HepG2 (cell line): ENCODE results near the gene CCT3. TPM values are rescaled to one million over a fixed set of nuclear protein-coding genes. Genes with fewer than 3 reads are reported as not detected.

Experiments
- CREB1 ChIP-seq, 2 experiments: fragments of 450-650 bp in 1 of 2; IDR thresholded peaks; 2 replicates each; pipeline ENCODE4 v1.6.1; 2016 to 2017; ENCODE audit warnings: control low read depth in 1 of 2, mild to moderate bottlenecking in 1 of 2, missing compliant biosample characterization in 1 of 2, missing genetic modification characterization in 1 of 2
- DNMT3B ChIP-seq: conservative IDR thresholded peaks from 2 replicates; pipeline ENCODE4 v1.6.1; 2016; ENCODE audit warnings: missing biosample characterization, control low read depth
- EP300 ChIP-seq, 3 experiments: sonication (generic) in 1 of 3; formaldehyde crosslinking in 1 of 3; IDR thresholded peaks; 2 replicates each; pipeline versions ENCODE4 v1.5.1 to v1.6.1; 2011 to 2020; ENCODE audit warnings: low read depth in 2 of 3, low read length in 2 of 3, borderline replicate concordance in 1 of 3, improper control_type of control experiment in 1 of 3, mild to moderate bottlenecking in 1 of 3, missing genetic modification reagents in 1 of 3, moderate library complexity in 1 of 3
- HDAC1 ChIP-seq: sonication (generic); formaldehyde crosslinking; IDR thresholded peaks from 2 replicates; pipeline ENCODE4 v1.5.1; 2020; ENCODE audit warnings: mild to moderate bottlenecking, missing genetic modification reagents
- NFYC ChIP-seq: IDR thresholded peaks from 2 replicates; pipeline ENCODE4 v1.6.1; 2016; ENCODE audit warnings: missing genetic modification reagents, missing compliant biosample characterization
- PRDM10 ChIP-seq: sonication (generic); formaldehyde crosslinking; IDR thresholded peaks from 2 replicates; pipeline ENCODE4 v1.4.0; 2020; ENCODE audit warnings: low read depth, missing genetic modification reagents
- RCOR2 ChIP-seq: IDR thresholded peaks from 2 replicates; pipeline ENCODE4 v1.6.1; 2016; ENCODE audit warnings: missing biosample characterization, missing genetic modification reagents
- YEATS4 ChIP-seq: sonication (generic); formaldehyde crosslinking; IDR thresholded peaks from 2 replicates; pipeline ENCODE4 v1.4.0; 2020; ENCODE audit warnings: missing genetic modification reagents, borderline replicate concordance
- ZKSCAN8 ChIP-seq: IDR thresholded peaks from 2 replicates; pipeline ENCODE4 v1.6.1; 2016; ENCODE audit warnings: borderline replicate concordance, missing genetic modification reagents, missing compliant biosample characterization
- ZMYM2 ChIP-seq: sonication (generic); formaldehyde crosslinking; IDR thresholded peaks from 2 replicates; pipeline ENCODE4 v1.8.0; 2022; ENCODE audit warnings: mild to moderate bottlenecking, missing genetic modification reagents
- ZNF432 ChIP-seq: sonication (generic); formaldehyde crosslinking; IDR thresholded peaks from 2 replicates; pipeline ENCODE4 v1.5.0; 2020; ENCODE audit warnings: missing genetic modification reagents, mild to moderate bottlenecking, borderline replicate concordance
- ZNF792 ChIP-seq: IDR thresholded peaks from 2 replicates; pipeline ENCODE4 v1.6.1; 2016
- ZSCAN25 ChIP-seq: sonication (generic); formaldehyde crosslinking; IDR thresholded peaks from 2 replicates; pipeline ENCODE4 v1.8.0; 2022; ENCODE audit warnings: mild to moderate bottlenecking, missing genetic modification reagents
- polyA plus RNA-seq, 8 experiments: library from polyadenylated mRNA; depleted of rRNA in 3 of 8; stranded (reverse) in 7 of 8; unstranded in 1 of 8; fragments of >200 nt; fragmentation: Illumina TruSeq in 4 of 8; extraction: Trizol in 4 of 8; gene quantifications; 2 replicates each; pipeline versions ENCODE4 v1.2.1 to v1.2.3, GENCODE V29; 2011 to 2016; ENCODE audit warnings: low read depth in 4 of 8, missing spikeins in 1 of 8, mixed read lengths in 1 of 8; ENCODE audit not compliant: insufficient read depth in 1 of 8
- total RNA-seq, 5 experiments: library from RNA; depleted of rRNA; stranded (reverse); fragments of >200 nt; fragmentation: Illumina TruSeq; extraction: Trizol; gene quantifications; 2 replicates each; pipeline ENCODE4 v1.2.3, GENCODE V29; 2016; ENCODE audit warnings: low read depth in 1 of 5
- TF ChIP-seq, protein P1 (sequence below): IDR thresholded peaks from 2 replicates; pipeline ENCODE4 v1.6.1; 2012; ENCODE audit warnings: low read length, improper control_type of control experiment
- TF ChIP-seq, protein P2 (sequence below): sonication (generic); formaldehyde crosslinking; IDR thresholded peaks from 2 replicates; pipeline ENCODE4 v1.8.1; 2023; ENCODE audit warnings: mild to moderate bottlenecking, missing genetic modification reagents
- TF ChIP-seq, protein P3 (sequence below): sonication (generic); formaldehyde crosslinking; IDR thresholded peaks from 2 replicates; pipeline ENCODE4 v1.5.1; 2020; ENCODE audit warnings: mild to moderate bottlenecking, missing genetic modification reagents

CCT3 gene
- total and polyA plus RNA-seq, 2 of the 13 experiments (the other 11 are each of a cell fraction or from before 2014, with no cell fraction given), result 319 to 615 TPM

- TF ChIP-seq PRDM10 (CRISPR knock-in tag) (no peak; the same call in 1 of the 2 replicates), RCOR2 (peak; percentile 86; the same call in 1 of the 2 replicates), ZNF432 (CRISPR knock-in tag) (no peak), EP300 (IDR thresholded peaks at IDR 0.05; ENCODE audit: low read depth in 2 of 2, low read length in 2 of 2) (peak; percentile 83 to 98), EP300 (CRISPR knock-in tag; IDR thresholded peaks at IDR 0.05; ENCODE audit: borderline replicate concordance) (peak; percentile 99), ZMYM2 (peak; percentile 84), HDAC1 (CRISPR knock-in tag) (peak; percentile 95), YEATS4 (CRISPR knock-in tag) (peak; percentile 74; the same call in 1 of the 2 replicates), ZSCAN25 (CRISPR knock-in tag) (peak; percentile 35; the same call in 1 of the 2 replicates), ZKSCAN8 (CRISPR knock-in tag) (peak; percentile 65; the same call in 1 of the 2 replicates), NFYC (CRISPR knock-in tag) (peak; percentile 61), CREB1 (IDR thresholded peaks at IDR 0.05) (no peak), CREB1 (CRISPR knock-in tag; IDR thresholded peaks at IDR 0.05) (peak; percentile 72), ZNF792 (CRISPR knock-in tag) (peak; percentile 35), DNMT3B (CRISPR knock-in tag) (no peak)
- TF ChIP-seq, protein P1, sequence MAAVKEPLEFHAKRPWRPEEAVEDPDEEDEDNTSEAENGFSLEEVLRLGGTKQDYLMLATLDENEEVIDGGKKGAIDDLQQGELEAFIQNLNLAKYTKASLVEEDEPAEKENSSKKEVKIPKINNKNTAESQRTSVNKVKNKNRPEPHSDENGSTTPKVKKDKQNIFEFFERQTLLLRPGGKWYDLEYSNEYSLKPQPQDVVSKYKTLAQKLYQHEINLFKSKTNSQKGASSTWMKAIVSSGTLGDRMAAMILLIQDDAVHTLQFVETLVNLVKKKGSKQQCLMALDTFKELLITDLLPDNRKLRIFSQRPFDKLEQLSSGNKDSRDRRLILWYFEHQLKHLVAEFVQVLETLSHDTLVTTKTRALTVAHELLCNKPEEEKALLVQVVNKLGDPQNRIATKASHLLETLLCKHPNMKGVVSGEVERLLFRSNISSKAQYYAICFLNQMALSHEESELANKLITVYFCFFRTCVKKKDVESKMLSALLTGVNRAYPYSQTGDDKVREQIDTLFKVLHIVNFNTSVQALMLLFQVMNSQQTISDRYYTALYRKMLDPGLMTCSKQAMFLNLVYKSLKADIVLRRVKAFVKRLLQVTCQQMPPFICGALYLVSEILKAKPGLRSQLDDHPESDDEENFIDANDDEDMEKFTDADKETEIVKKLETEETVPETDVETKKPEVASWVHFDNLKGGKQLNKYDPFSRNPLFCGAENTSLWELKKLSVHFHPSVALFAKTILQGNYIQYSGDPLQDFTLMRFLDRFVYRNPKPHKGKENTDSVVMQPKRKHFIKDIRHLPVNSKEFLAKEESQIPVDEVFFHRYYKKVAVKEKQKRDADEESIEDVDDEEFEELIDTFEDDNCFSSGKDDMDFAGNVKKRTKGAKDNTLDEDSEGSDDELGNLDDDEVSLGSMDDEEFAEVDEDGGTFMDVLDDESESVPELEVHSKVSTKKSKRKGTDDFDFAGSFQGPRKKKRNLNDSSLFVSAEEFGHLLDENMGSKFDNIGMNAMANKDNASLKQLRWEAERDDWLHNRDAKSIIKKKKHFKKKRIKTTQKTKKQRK, result no peak
- TF ChIP-seq, protein P2, sequence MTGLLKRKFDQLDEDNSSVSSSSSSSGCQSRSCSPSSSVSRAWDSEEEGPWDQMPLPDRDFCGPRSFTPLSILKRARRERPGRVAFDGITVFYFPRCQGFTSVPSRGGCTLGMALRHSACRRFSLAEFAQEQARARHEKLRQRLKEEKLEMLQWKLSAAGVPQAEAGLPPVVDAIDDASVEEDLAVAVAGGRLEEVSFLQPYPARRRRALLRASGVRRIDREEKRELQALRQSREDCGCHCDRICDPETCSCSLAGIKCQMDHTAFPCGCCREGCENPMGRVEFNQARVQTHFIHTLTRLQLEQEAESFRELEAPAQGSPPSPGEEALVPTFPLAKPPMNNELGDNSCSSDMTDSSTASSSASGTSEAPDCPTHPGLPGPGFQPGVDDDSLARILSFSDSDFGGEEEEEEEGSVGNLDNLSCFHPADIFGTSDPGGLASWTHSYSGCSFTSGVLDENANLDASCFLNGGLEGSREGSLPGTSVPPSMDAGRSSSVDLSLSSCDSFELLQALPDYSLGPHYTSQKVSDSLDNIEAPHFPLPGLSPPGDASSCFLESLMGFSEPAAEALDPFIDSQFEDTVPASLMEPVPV, result peak; percentile 76; the same call in 1 of the 2 replicates
- TF ChIP-seq, protein P3, sequence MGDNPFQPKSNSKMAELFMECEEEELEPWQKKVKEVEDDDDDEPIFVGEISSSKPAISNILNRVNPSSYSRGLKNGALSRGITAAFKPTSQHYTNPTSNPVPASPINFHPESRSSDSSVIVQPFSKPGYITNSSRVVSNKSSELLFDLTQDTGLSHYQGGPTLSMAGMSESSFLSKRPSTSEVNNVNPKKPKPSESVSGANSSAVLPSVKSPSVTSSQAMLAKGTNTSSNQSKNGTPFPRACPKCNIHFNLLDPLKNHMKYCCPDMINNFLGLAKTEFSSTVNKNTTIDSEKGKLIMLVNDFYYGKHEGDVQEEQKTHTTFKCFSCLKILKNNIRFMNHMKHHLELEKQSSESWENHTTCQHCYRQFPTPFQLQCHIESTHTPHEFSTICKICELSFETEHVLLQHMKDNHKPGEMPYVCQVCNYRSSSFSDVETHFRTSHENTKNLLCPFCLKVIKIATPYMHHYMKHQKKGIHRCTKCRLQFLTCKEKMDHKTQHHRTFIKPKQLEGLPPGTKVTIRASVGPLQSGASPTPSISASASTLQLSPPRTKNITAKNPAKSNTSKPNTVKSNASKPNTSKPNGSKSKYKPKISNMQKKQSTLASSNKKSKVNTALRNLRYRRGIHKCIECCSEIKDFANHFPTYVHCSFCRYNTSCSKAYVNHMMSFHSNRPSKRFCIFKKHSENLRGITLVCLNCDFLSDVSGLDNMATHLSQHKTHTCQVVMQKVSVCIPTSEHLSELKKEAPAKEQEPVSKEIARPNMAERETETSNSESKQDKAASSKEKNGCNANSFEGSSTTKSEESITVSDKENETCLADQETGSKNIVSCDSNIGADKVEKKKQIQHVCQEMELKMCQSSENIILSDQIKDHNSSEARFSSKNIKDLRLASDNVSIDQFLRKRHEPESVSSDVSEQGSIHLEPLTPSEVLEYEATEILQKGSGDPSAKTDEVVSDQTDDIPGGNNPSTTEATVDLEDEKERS (CRISPR knock-in tag), result peak; percentile 96
These were observed 33.6 kb upstream of the CCT3 start (continued) for GRCh38 chr1:156371553-156372264.
